ENCODE data around the gene EFCAB14.
"Not testable (repeated sequence)": the region's sequence is repeated elsewhere in the genome, so short reads cannot be mapped to it uniquely, and the experiment has no call there.

EFCAB14 gene

DNA sequence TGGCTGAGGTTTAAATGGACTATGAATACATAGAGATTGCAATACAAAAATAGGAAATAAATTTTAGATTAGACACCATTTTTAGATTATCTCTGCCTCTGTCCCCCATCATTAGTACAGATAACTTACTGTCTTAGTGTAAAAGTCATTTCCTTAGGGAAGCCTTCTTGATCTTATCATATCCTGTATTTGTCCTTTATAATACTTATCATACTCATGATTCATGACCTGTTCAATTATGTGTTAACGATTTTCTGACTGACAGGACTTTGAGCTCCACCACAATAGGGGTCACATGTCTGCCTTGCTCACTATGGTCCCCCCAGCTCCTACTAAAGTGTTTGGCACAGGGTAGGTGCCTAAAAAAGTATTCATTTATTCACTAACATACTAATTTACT, 32.7 kb downstream of the EFCAB14 start:
- no peak for DNase-seq (ENCODE audit: low read depth, low spot score)

DNA sequence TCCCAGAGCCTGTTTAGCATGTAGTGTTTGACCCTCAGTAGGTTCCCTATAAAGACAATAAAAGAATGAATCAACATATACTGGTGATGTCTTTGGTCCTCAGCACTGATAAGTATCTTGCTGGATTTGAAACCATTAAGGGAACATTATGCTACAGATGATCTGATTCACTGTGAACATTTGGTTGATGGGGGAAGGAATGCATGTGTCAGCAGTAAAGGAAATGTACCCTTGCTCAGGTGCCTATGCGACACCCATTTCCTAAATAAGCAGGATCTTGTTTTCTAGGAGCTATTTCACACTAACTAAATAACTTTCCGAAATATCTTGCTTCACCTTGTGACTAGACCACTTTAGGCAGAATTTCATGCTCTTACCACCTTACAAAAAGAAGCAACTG, 34.2 kb downstream of the EFCAB14 start:
- DNase-seq (ENCODE audit: low read depth, low spot score): no peak

DNA sequence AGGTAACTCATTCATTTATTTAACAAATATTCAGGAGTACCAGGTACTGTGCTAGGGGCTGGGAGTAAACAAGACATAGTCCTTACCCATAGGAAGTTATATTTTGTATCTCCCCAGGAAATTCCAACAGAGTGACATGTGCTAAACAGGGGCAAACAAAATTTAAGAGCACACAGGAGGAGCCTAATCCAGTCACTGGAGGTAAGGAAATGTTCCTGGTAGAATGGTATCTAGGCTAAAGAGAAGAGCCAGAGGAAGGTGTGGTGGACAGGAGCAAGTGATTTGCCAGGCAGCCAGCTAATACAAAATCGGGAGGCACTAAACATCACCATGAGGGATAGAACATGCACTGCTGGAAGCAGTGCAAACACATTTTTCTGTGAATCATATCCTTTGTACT, 36.9 kb downstream of the EFCAB14 start:
- DNase-seq (ENCODE audit: low read depth, low spot score): no peak

DNA sequence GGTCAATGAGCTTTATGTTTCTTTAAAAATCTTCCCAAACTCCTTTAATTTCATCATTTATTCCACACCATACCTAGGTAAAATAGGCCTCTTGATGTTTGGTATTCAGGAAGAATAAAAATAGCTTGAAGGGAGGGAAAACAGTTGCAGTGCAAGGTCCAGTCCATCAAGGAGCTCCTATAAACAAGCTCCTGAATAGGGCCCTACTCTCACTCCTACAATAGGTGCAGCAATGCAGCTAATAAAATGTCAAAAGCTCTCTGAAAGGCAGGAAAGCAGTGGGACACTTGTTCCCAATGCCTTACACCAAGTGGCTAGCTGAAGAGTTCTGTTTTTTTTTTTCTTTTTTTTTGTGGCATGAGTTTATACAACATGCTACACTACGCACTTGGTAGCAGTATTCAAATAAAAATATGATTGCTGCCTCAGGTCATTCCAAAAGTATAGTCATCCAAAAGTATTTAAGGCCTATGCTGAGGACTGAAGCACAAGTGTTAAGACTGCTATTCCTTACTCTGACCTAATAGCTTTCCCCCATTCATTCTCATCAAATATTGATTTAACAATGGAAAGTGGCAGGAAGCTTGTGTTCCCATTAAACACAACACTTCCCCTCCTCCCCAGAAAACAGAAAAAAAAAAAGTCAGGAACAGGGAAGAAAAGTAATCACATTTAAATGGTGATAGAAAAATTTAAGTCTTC, 37.4 kb downstream of the EFCAB14 start:
- DNase-seq (ENCODE audit: low read depth, low spot score): no peak

DNA sequence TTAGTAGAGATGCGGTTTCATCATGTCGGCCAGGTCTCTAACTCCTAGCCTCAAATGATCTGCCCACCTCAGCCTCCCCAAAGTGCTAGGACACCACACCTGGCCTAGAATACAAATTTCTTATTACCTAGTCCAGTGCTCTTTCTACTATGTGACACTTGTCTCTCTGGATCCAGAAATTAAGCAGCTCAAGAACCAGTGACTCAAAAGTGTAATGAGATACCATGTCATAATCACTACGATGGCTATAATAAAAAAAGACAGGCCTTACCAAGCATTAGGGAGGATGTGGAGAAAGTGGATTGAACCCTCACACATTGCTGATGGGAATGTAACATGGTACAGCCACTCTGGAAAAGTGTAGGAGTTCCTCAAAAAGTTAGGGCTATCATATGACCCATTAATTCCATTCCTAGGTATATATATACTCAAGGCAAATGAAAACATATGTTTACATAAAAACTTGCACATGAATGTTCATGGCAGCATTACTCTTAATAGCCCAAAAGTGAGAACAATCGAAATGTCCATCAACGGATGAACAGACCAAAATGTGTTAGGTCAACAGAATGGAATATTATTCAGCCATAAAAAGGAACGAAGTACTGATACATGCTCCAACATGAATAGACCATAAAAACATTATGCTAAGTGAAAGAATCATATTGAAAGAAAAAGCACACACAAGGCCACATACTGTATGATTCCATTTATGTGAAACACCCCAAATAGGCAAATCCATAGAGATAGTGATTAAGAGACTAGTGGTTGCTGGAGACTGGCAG, 38.9 kb downstream of the EFCAB14 start:
- no peak for DNase-seq (ENCODE audit: low read depth, low spot score)

DNA sequence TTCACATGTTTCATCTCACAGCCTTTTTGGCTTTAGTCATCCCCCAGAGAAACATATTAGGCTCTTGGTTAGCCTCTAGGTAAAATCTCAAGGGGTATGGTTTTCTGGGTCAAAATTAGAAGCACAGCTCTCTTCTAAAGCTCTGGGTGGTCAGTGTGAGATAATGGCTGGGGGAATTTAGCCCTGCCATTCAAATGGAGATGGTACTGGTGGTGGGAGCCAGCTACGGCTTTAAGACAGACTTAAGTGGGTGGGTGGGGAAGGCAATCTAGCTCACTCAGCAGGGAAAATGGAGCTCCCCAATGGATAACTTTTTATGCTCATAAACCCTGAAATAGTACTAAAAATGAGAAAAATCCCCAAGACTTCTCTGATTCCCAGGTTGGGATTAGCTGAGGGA, 41.6 kb downstream of the EFCAB14 start:
- no peak for DNase-seq (ENCODE audit: low read depth, low spot score)

DNA sequence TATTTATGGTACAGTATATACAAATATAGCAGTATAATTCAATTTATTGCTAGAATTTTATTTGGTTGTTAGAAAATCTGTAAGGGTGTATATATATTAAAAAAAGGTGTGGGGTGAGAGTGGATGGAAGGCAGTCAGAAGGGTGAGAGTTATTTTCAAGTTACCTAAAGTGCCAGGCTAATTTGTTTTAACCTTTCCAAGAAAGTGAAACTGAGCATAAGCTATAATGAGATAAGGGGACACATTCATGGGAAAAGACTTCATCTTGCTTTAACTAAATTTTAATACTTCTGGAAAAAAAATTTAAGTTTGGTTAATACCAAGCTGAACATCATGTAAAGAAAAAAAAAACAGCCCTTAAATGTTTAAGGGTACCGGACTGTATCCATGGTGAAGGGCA, 42.4 kb downstream of the EFCAB14 start:
- DNase-seq (ENCODE audit: low read depth, low spot score): no peak

DNA sequence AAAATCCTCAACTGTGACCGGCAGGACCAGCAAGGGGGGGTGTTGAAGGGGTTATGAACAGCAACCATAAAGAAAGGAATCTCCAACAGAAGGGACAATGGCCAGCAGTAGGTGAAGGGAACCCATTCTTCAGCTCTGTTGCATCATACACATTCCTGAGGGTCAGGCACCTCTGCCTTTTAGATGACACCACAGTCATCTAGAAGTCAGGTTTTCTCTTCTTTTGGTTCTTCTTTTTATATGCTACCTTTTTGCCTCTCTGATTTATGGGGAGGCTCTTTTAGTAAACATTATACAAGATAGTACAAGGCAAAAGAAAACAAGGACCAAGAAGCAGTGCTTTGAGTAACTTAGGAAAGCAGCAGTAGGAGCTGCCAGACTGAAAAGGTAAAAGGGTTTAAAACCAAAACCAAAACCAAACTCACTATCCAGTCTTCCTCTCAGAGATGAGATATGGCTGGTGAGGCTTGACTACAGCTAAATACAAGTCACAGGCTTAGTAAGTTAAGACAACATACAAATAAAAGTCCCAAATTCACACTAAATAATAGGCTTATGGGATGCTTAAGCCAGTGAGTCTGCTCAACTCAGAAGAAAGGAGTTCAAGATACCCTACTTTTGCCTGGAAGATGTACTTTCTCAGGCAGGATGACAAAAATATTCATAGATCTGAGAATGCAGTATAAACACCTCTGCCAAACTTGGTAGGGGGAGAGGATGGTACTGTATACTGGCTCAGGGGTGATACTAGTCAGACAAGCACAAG, 43.2 kb downstream of the EFCAB14 start:
- no peak for DNase-seq (ENCODE audit: low read depth, low spot score)

DNA sequence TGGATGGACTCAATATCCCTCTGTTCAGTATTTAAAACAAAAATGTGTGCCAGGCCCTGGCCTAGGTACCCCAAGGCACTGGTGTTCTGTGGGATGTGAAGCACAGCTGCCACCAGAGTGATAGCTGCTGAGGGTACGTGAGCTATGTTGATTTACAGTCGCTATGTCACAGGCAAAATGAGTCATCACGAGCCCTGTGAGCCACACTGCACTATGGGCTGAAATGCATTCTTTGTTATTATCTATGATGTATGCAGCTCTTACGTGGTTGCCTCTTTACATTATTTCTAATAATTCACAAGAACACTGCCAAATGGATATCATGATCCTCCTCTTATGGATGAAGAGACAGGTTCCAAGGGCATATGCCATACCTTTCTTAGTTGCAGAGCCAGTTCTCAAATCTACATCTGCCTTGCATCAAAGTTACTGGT, 45.1 kb downstream of the EFCAB14 start:
- DNase-seq (ENCODE audit: low read depth, low spot score): no peak

DNA sequence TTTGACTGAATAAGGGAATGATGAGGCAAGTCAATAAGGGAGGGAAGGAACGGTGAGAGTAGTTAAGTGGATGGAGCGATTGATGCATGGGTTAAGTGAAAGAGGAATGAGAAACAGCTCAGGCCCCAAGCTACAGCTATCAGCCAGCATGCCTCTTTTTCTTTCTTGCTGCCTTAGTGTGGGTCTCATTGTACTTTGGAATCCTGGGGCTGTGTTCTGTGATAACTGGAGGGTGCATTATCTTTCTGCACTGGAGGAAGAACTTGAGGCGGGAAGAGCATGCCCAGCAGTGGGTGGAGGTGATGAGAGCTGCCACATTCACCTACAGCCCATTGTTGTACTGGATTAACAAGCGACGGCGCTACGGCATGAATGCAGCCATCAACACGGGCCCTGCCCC, 46.2 kb downstream of the EFCAB14 start:
- no peak for DNase-seq (ENCODE audit: low read depth, low spot score)

DNA sequence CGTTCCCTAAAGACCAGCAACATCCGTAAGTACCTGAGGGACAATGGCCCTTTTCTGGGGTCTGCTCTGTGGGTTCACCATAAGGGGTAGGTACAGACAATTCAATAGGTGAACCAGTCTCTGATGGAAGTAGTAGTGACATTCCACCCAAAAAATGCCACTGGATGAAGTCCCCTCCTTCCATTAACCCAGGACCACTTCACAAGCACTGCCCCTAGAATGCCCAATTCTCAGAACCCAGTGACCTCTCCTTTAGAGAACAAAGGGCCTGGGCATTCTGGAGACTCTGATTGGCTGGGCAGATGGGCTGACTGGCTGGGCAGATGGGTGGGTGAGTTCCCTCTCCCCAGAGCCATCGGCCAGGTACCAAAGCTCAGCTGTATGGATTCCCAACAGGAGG, 47.4 kb downstream of the EFCAB14 start, which contains the start of gene TEX38:
TEX38 (plus strand) TSS at position 301 of the 400 bp plus-strand sequence; CDS start at position 382, 81 bp downstream.
- no peak for DNase-seq (ENCODE audit: low read depth, low spot score)

DNA sequence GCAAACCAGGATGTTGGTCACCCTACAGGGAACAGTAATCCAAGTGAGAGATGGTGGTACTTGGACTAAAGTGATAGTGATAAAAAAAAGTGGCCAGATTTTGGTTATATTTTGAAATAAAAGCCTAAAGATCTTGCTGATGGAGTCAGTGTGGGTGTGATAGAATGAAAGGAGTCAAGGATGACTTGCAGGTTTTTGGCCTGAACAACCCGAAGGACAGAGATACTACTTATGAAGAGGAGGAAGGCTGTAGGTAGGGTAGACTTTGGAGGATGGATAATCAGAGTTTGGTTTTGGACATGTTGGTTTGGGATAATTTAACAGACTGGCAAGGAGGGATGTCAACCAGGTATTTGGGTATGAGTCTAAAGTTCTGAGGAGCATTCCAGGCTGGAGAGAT, 48.8 kb downstream of the EFCAB14 start:
- no peak for DNase-seq (ENCODE audit: low read depth, low spot score)

DNA sequence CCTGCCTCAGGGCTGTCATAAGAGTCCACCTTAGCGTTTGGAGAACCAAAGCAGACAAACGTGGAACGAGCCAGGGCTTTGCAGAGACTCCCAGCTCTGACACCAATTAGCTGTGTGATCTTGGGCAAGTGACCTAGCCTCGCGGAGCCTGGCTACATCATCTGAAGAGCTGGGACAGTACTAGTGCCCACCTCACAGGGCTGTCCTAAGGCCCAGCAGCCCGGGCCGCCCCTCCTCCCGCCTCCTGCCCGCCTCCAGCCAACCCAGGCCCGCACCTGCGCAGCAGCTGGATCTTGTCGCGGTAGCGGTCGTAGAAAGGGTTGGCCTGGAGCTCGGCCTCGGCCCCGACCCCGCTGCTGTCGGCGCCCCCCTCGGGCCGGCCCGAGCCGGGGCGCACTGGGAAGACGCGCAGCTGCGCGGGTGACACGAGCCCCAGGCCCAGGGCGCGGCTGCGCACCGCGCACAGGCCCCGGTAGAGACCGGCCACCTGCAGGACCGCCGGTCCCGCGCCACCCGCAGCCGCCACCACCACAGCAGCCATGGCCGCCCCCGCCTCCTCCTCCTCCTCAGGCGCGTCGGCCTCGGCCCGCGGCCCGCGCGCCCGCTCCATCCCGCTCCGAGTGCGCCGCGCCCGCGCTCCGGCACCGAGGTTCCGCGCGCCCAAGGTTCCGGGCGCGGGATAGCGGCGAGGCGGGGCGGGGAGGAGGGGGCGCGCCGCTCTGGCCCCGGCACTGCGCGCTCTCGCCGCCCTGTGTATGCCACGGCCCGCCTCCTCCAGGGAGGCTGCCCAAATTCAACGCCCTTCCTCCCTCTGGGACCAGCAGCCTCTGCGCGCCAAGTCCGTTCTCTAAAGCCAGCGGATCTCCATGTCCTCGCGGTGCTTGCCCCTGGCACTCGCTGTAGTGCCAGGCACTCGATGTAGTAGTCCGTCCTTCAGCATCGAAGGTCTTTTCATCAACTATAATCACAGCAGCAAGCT, 50.8 kb downstream of the EFCAB14 start, which contains the start of gene ATPAF1:
ATPAF1 (minus strand) TSS at position 583 of the 979 bp plus-strand sequence; CDS start at position 541, 42 bp downstream.
- DNase-seq (ENCODE audit: low read depth, low spot score): no peak

DNA sequence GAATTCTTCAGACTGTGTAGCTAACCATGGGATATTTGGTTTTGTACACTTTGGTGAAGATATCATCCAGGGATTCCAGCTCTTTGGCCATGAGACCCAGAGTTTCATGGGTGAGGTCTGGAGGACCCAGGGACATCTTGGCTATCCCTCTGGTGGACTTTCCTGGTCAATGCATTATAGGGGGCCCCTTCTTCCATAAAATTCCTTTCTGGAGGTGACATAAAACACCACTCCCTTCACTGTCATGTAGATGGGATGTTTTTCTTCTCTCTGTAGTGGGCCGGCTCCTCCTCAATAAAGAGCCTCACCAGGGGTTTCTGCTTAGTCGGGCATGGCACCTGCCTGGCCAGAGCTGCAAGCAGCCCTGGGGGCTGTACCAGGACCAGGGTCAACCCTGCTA, 52.9 kb downstream of the EFCAB14 start:
- DNase-seq (ENCODE audit: low read depth, low spot score): no peak

DNA sequence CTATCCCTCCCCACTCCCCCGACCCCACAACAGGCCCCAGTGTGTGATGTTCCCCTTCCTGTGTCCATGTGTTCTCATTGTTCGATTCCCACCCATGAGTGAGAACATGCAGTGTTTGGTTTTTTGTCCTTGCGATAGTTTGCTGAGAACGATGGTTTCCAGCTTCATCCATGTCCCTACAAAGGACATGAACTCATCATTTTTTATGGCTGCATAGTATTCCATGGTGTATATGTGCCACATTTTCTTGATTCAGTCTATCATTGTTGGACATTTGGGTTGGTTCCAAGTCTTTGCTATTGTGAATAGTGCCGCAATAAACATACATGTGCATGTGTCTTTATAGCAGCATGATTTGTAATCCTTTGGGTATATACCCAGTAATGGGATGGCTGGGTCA, 56.0 kb downstream of the EFCAB14 start:
- DNase-seq (ENCODE audit: low read depth, low spot score): not testable (repeated sequence)

DNA sequence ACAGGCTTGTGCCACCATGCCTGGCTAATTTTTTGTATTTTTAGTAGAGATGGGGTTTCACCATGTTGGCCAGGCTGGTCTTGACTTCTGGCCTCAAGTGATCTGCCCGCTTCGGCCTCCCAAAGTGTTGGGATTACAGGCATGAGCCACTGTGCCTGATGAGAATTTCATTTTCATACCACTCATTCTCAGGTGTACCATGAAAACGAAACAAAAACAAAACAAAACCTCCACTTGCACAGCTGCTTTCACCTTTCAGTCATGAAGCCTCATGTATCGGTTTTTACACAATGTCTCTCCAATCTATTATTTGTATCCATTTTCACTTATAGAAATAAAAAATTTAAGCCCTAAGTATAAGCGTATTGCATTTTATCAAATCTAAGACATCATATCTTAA, 58.8 kb downstream of the EFCAB14 start:
- not testable (repeated sequence) for DNase-seq (ENCODE audit: low read depth, low spot score)

DNA sequence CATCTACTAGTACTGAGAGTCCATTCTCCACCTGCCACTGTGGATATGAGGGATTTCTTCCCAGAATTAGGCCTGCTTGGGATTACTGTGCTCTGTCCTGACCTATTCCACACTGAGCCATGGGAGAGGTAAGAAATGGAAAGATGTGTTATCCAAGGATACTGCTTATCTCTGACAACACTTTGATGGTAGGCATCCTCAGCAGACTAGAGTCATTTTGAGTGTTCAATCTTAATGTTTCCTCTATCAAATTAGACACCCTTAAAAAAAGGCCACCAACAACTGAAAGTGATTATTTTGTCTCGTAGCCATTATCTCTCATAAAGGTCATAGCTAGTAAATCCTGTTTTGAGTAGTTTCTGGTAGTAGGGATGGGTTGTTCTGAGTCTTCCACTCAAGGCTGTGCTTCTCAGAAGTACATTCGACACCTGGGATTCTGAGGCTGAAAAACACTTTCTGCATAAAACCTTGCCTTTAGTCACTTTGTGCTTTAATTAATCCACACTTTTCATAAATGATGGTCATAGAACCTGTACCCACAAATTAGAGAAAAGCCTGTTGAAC, 59.5 kb downstream of the EFCAB14 start:
- no peak for DNase-seq (ENCODE audit: low read depth, low spot score)

DNA sequence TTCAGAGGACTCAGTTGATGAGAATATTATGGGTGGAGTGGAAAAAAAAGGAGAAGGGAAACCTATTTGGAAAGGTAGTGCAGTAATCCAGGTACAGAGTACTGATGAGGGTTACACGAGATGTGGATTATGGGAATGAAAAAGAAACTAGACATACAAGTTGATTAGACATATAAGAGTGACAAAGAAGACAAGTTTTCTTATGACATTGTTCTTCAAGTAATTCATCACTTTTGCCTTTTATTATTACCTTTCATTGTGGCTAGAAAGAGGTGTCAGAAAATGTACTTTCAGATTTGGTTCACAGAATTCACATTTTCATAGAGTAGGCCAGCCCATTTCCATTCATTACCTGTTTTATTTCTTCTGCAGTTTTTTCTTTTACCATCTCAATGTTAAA, 61.1 kb downstream of the EFCAB14 start:
- no peak for DNase-seq (ENCODE audit: low read depth, low spot score)

DNA sequence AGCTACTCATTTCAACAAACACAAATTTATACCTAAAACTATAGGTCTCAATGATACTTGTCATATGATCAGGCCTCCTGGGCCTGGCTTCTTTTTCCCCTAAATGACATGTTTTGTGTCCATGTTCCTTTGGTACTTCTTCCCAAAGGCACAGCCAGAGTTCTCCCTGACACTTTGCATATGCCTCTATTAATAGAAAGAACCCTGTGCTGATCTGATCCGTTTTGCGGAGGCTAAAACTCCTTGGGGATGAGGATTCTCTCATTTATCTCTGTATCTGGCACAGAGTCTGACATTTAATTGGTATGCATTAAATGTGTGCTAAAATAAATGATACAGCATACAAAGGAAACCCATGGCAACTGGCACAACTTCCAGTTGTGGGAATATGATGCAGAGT, 62.3 kb downstream of the EFCAB14 start:
- no peak for DNase-seq (ENCODE audit: low read depth, low spot score)

DNA sequence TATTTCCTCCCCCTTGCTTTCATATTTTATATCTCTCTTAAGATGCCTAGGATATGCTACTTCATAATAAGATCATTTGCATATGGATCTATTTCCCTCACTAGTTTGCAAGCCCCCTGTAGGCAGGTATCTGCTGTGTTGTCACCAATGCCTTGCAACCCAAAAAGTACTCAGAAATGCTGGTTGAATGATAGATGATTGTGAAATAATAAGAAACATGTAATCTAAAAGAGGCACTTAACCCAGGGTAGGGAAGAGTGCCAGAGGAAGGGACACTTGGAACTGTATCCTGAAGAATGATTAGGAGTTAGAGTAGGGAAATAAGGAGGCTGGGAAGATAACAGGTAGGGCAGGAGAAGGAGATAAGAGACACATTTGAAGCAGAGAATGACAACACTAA, 63.1 kb downstream of the EFCAB14 start:
- no peak for DNase-seq (ENCODE audit: low read depth, low spot score)

DNA sequence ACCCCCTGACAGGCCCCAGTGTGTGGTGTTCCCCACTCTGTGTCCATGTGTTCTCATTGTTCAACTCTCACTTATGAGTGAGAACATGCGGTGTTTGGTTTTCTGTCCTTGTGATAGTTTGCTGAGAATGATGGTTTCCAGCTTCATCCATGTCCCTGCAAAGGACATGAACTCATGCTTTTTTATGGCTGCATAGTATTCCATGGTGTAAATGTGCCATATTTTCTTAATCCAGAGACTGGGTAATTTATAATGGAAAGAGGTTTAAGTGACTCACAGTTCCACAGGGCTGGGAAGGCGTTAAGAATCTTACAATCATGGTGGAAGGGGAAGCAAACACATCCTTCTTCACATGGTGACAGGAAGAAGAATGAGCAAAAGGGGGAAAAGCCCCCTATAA, 64.2 kb downstream of the EFCAB14 start:
- not testable (repeated sequence) for DNase-seq (ENCODE audit: low read depth, low spot score)

Measured in brain pericyte (primary cell).